AG04450 (cell line): ENCODE measurements around the gene FDXR. TPM values are rescaled to one million over a fixed set of nuclear protein-coding genes. Genes with fewer than 3 reads are reported as not detected.
A peak's percentile ranks its signal among the peaks of the same experiment; 100 is the strongest.

Experiments
- CTCF ChIA-PET: fragments of 300-600, 350-600 bp; formaldehyde crosslinking; extraction: SDS; loops from one replicate; lab custom pipeline; 2022; ENCODE audit warnings: antibody characterized with exemption, inconsistent platforms; lab: Charles Lee
- POLR2A ChIA-PET: fragments of 350-600 bp; formaldehyde crosslinking; extraction: SDS; loops from one replicate; lab custom pipeline; 2021; ENCODE audit warnings: antibody characterized with exemption, inconsistent platforms; lab: Yijun Ruan, JAX
- DNase-seq: peaks from one replicate; pipeline ENCODE4 v3.0.0-alpha.2; 2011; ENCODE audit warnings: low read depth, low spot score
- H3K27ac ChIP-seq: one replicate; pipeline ENCODE4 v1.5.1; 2012; ENCODE audit warnings: low read depth, low read length, control low read depth
- H3K27me3 ChIP-seq: one replicate; pipeline ENCODE4 v1.6.0; 2012; ENCODE audit warnings: low read length; ENCODE audit not compliant: control insufficient read depth, insufficient read depth
- H3K4me3 ChIP-seq: 2 replicates; pipeline ENCODE4 v1.5.1; 2011; ENCODE audit warnings: mild to moderate bottlenecking, low read depth, low read length, control low read depth
- H3K9me3 ChIP-seq: 2 replicates; pipeline ENCODE4 v1.5.1; 2012; ENCODE audit warnings: low read length; ENCODE audit not compliant: control insufficient read depth, insufficient read depth
- polyA minus RNA-seq: library from RNA; depleted of rRNA, polyadenylated mRNA; stranded (reverse); fragments of >200 nt; gene quantifications from 2 replicates; pipeline ENCODE4 v1.2.3, GENCODE V29; 2011; rRNA and poly(A)+ RNA removed
- polyA plus RNA-seq: library from polyadenylated mRNA; depleted of rRNA; stranded (reverse); fragments of >200 nt; gene quantifications from 2 replicates; pipeline ENCODE4 v1.2.3, GENCODE V29; 2011; rRNA removed
- TF ChIP-seq, protein P1 (sequence below): IDR thresholded peaks from 2 replicates; pipeline ENCODE4 v1.5.1; 2011; ENCODE audit warnings: low read depth, low read length, control low read depth, inconsistent platforms

FDXR gene
- polyA plus RNA-seq (23.0 and 32.7 TPM in 2 replicates), polyA minus RNA-seq (13.9 and 20.7 TPM in 2 replicates)

- H3K9me3 ChIP-seq, result no peaks in the 10 kb centered on the region; the same call in 1 of the 2 replicates
- CTCF ChIA-PET, result interaction anchor here (1.0 to 4.1 kb wide), 7 partner anchors 8 to 299 kb away, joined by 3 to 29 read pairs (median 11); no protein-coding TSS in a partner anchor
- H3K4me3 ChIP-seq, result peak within 1 kb of the TSS; percentile 91
- TF ChIP-seq, protein P1, sequence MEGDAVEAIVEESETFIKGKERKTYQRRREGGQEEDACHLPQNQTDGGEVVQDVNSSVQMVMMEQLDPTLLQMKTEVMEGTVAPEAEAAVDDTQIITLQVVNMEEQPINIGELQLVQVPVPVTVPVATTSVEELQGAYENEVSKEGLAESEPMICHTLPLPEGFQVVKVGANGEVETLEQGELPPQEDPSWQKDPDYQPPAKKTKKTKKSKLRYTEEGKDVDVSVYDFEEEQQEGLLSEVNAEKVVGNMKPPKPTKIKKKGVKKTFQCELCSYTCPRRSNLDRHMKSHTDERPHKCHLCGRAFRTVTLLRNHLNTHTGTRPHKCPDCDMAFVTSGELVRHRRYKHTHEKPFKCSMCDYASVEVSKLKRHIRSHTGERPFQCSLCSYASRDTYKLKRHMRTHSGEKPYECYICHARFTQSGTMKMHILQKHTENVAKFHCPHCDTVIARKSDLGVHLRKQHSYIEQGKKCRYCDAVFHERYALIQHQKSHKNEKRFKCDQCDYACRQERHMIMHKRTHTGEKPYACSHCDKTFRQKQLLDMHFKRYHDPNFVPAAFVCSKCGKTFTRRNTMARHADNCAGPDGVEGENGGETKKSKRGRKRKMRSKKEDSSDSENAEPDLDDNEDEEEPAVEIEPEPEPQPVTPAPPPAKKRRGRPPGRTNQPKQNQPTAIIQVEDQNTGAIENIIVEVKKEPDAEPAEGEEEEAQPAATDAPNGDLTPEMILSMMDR, result no peak
- DNase-seq, result no peak
- POLR2A ChIA-PET, result interaction anchor here (0.5 to 1.5 kb wide), 13 partner anchors 9 to 824 kb away, joined by 3 to 11 read pairs (median 4); partner anchors contain the start of genes FADS6, MRPL58 and NAT9
- peaks cover 4% of the 10 kb centered on the region for H3K27me3 ChIP-seq
- peak within 1 kb of the TSS; percentile 83 for H3K27ac ChIP-seq
Measured at GRCh38 chr17:74872313-74873036, at the start of gene FDXR. FDXR (minus strand) TSS chr17:74872994; CDS start chr17:74872944, 50 bp downstream.

DNA sequence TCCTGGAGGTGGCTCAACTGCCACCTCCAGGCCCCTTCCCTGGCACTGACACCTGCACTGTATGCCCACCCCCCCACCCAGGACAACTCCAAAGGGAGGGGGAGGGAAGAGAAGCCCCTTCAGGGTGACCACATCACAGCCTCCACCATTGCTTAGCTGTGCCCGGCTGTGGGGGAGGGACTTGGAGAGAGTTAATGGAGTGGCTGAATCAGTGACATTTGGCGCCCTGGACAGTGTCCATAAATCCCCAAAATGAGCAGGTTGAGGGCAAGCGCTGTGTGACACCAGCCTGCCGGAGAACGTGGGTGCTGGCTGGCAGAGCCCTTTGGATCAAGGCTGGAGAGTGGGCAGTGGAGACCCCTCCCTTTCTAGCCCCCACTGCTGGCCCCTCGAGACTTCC lies 49.4 kb upstream of the FDXR start:
- CTCF ChIA-PET, result interaction anchor here (2.8 to 3.9 kb wide), 2 partner anchors 35 to 39 kb away, joined by 28 to 40 read pairs; no protein-coding TSS in a partner anchor
- Histone ChIP-seq H3K9me3 (no peaks in the 10 kb centered on the region; the same call in 1 of the 2 replicates), H3K27ac (no peak overlapping the region), H3K4me3 (no peak overlapping the region), H3K27me3 (peaks cover 75% of the 10 kb centered on the region)
- DNase-seq, result no peak
- POLR2A ChIA-PET, result no interaction called here
- TF ChIP-seq, protein P1, result no peak

DNA sequence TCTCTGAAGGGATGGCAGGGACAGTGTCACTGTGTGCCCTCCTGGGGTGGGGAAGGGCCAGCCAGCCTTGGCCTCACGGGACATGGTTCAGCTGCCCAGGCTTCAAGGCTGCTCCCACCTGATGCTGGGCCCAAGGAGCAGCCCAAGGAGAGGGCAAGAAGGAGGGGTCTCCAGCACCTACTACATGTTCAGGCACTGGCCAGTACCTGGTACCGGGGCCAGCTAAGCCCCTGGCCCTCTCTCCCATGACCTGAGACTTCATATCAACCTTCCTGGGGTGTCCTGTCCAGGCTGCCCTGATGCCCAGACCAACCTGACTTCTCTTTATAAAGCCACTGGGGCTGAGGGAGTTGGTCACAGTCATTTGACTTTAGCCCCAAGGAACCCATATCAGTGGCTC lies 49.0 kb upstream of the FDXR start:
- ChIA-PET CTCF (no interaction called here), POLR2A (no interaction called here)
- no peak for DNase-seq
- TF ChIP-seq, protein P1, result no peak
- no peak overlapping the region for H3K27ac ChIP-seq
- no peaks in the 10 kb centered on the region; the same call in 1 of the 2 replicates for H3K9me3 ChIP-seq
- no peak overlapping the region for H3K4me3 ChIP-seq
- H3K27me3 ChIP-seq, result peaks cover 73% of the 10 kb centered on the region

DNA sequence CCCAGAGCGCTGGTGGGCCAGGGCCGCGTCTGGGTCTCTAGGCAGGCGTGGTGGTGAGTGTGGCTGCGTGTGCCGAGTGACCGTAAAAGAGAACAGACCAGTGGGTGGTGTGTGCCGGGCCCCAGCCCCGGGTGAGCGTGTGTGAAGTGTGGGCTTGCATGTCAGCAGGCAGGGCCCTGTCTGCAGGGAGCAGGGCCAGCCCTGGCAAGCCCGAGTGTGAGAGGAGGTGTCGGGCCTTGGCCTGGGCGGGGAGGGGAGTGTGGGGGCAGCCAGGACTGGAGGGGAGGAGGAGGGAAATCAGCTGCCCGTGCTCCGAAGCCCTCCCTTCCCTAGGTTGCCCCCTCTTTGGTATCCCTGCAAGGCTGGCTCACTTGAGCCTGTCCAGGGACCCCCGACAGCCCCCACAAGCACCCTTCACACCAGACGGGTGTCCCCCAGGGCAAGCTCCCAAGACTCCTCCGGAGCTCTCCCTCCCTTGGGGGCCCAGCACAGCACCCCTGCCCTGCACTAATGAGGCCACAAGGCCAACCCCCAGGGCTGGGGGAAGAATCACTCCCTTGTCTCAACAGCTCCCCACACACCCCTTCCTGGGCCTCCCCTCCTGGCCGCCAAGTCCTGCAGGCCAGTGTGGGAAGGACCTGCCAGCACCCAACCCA lies 48.4 kb upstream of the FDXR start:
- Histone ChIP-seq H3K27ac (no peak overlapping the region), H3K4me3 (no peak overlapping the region), H3K27me3 (peaks cover 71% of the 10 kb centered on the region), H3K9me3 (no peaks in the 10 kb centered on the region; the same call in 1 of the 2 replicates)
- DNase-seq, result no peak
- ChIA-PET CTCF (interaction anchor here (1.6 kb wide), 1 partner anchor 130 kb away, joined by 5 read pairs; no protein-coding TSS in a partner anchor), POLR2A (no interaction called here)
- TF ChIP-seq, protein P1, result no peak
